ENCODE results near the gene MBD1. TPM values are rescaled to one million over a fixed set of nuclear protein-coding genes. Genes with fewer than 3 reads are reported as not detected.
A peak's percentile ranks its signal among the peaks of the same experiment; 100 is the strongest.
"Not testable (repeated sequence)": the region's sequence is repeated elsewhere in the genome, so short reads cannot be mapped to it uniquely, and the experiment has no call there.

The MBD1 gene
- total RNA-seq, 2 donors from 2014 or later = 54.2 to 92.3 TPM

DNA sequence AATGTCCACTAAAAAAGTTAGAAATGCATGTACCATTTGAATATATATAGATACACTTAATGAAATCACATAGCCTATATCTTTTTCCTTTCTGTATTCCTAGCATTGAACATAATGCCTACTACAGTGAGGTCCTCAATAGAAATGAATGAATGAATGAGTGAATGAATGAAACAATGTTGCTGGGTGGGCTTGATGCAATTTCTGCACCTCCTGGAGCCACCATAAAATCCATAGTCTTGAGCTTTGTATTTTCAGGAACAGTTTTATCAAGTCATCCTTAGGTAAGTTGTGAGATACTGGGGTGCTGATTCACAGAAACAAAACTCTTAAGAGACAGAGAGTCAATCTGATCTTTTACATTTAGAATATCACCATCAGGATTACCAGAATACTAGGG, 18.3 kb downstream of the MBD1 start:
- intact Hi-C loops (cut with DNase I) = no loop called here
- no peaks in the 10 kb centered on the region for H3K36me3 ChIP-seq
- no peak for DNase-seq
- no peaks in the 10 kb centered on the region for H3K27me3 ChIP-seq
- no peak overlapping the region for H3K4me3 ChIP-seq
- TF ChIP-seq, protein P1, sequence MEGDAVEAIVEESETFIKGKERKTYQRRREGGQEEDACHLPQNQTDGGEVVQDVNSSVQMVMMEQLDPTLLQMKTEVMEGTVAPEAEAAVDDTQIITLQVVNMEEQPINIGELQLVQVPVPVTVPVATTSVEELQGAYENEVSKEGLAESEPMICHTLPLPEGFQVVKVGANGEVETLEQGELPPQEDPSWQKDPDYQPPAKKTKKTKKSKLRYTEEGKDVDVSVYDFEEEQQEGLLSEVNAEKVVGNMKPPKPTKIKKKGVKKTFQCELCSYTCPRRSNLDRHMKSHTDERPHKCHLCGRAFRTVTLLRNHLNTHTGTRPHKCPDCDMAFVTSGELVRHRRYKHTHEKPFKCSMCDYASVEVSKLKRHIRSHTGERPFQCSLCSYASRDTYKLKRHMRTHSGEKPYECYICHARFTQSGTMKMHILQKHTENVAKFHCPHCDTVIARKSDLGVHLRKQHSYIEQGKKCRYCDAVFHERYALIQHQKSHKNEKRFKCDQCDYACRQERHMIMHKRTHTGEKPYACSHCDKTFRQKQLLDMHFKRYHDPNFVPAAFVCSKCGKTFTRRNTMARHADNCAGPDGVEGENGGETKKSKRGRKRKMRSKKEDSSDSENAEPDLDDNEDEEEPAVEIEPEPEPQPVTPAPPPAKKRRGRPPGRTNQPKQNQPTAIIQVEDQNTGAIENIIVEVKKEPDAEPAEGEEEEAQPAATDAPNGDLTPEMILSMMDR (IDR thresholded peaks at IDR 0.05) = no peak
- H3K27ac ChIP-seq = no peak overlapping the region
- H3K9ac ChIP-seq (ENCODE audit: low read depth in 2 of 2, low read length in 2 of 2) = no peak overlapping the region
- no peaks in the 10 kb centered on the region for H3K9me3 ChIP-seq
- H3K4me1 ChIP-seq = no peaks in the 10 kb centered on the region

DNA sequence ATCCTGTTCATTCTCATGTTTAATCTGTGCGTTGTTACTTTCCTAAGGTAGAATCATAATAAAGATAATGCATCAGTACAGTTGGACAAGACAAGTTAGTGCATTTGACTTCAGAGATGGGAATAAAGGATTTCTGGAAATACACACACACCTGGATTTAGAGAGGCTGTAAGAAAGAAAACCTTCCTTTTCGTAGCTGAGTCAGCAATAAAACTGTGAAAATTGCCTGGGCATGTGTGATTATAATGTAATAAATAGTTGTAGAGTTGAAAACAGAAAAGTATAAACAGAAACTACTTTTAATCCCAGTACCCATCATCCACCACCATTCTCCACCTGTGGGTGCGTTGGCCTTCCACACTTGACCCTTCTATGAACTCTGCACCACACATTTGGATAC, 30.4 kb downstream of the MBD1 start:
- Histone ChIP-seq H3K9ac (ENCODE audit: low read depth in 2 of 2, low read length in 2 of 2) (no peak overlapping the region), H3K4me3 (no peak overlapping the region), H3K27ac (no peak overlapping the region), H3K4me1 (no peaks in the 10 kb centered on the region), H3K27me3 (no peaks in the 10 kb centered on the region), H3K36me3 (no peaks in the 10 kb centered on the region), H3K9me3 (no peaks in the 10 kb centered on the region)
- DNase-seq = no peak
- TF ChIP-seq, protein P1 (IDR thresholded peaks at IDR 0.05) = no peak
- intact Hi-C loops (cut with DNase I) = no loop called here

DNA sequence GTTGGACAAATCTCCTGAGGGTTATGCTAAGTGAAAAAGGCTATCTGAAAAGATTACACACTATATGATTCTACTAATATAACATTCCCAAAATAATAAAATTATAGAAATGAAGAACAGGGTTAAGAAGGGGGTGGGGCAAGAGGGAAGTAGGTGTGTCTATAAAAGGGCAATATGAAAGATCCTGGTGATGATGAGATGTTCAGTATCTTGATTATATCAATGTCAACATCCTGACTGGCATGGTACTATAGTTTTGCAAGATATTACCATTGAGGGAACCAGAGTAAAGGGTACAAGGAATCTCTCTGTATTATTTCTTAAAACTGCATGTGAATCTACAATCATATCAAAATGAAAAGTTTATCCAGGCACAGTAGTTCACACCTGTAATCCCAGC, 31.7 kb downstream of the MBD1 start:
- intact Hi-C loops (cut with DNase I) = no loop called here
- no peaks in the 10 kb centered on the region for H3K36me3 ChIP-seq

DNA sequence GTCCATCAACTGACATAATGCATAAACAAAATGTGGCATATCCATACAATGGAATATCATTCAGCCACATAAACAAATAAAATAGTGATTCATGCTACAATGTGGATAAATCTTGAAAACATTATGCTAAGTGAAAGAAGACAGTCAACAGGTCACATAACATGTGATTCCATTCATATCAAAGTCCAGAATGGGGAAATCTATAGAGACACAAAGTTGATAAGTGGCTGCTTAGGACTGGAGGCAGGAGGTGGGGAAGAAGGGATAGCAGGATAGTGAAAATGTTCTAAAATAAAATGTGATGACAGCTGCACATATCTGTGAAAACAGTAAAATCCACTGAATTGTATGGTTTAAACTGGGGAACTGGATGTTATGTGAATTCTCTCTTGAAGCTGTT, 33.8 kb downstream of the MBD1 start:
- Histone ChIP-seq H3K27me3 (no peaks in the 10 kb centered on the region), H3K9ac (ENCODE audit: low read depth in 2 of 2, low read length in 2 of 2) (no peak overlapping the region), H3K9me3 (no peaks in the 10 kb centered on the region), H3K27ac (no peak overlapping the region), H3K4me3 (no peak overlapping the region), H3K4me1 (no peaks in the 10 kb centered on the region), H3K36me3 (no peaks in the 10 kb centered on the region)
- TF ChIP-seq, protein P1 (IDR thresholded peaks at IDR 0.05) = no peak
- intact Hi-C loops (cut with DNase I) = no loop called here
- no peak for DNase-seq

More for the DNA sequence above, 31.7 kb downstream of the MBD1 start:
- no peak overlapping the region for H3K9ac ChIP-seq (ENCODE audit: low read depth in 2 of 2, low read length in 2 of 2)
- TF ChIP-seq, protein P1 (IDR thresholded peaks at IDR 0.05) = no peak
- no peaks in the 10 kb centered on the region for H3K4me1 ChIP-seq
- no peaks in the 10 kb centered on the region for H3K27me3 ChIP-seq
- H3K27ac ChIP-seq = no peak overlapping the region
- no peaks in the 10 kb centered on the region for H3K9me3 ChIP-seq
- no peak for DNase-seq
- no peak overlapping the region for H3K4me3 ChIP-seq

DNA sequence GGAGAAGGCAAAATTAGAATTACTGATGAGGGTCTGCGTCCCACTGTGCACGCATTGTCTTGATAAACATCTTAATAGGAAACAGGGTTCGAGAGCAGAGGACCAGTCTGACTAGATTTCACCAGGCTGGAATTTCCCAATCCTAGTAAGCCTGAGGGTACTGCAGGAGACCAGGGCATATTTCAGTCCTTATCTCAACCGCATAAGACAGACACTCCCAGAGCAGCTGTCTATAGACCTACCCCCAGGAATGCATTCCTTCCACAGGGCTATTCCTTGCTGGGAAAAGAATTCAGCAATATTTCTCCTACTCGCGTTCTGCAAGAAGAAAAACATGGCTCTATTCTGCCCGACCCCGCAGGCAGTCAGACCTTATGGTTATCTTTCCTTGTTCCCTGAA, 39.6 kb downstream of the MBD1 start:
- intact Hi-C loops (cut with DNase I); H3K36me3 ChIP-seq; H3K4me1 ChIP-seq; H3K27me3 ChIP-seq; H3K27ac ChIP-seq; H3K4me3 ChIP-seq; H3K9me3 ChIP-seq; H3K9ac ChIP-seq (ENCODE audit: low read depth in 2 of 2, low read length in 2 of 2); DNase-seq: not testable (repeated sequence)

DNA sequence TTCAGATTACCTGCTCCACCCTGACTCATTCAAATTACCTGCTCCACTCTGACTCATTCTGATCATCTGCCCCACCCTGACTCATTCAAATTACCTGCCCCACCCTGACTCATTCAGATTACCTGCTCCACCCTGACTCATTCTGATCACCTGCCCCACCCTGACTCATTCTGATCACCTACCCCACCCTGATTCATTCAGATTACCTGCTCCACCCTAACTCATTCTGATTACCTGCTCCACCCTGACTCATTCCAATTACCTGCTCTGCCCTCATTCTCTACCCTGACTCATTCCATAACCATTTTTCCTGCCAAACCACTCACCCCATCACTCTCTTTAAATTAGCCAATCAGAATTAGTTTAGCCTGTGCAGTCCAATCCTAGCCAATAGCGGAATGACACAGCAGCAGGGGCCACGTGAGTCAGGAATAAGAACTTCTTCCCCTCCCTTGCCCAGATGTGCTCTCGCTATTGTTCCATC, 41.2 kb downstream of the MBD1 start:
- Histone ChIP-seq H3K27ac (peak overlapping the region; percentile 50), H3K36me3 (no peaks in the 10 kb centered on the region), H3K9me3 (no peaks in the 10 kb centered on the region), H3K9ac (ENCODE audit: low read depth in 2 of 2, low read length in 2 of 2) (no peak overlapping the region), H3K4me3 (no peak overlapping the region), H3K4me1 (no peaks in the 10 kb centered on the region), H3K27me3 (no peaks in the 10 kb centered on the region)
- TF ChIP-seq, protein P1 (IDR thresholded peaks at IDR 0.05) = no peak
- intact Hi-C loops (cut with DNase I) = no loop called here
- DNase-seq = peak; percentile 38
